Activated naive CD4-positive, alpha-beta T cell treated with anti-CD3 and anti-CD28 coated beads, Interleukin-2, amount 50 U/mL, for 24 hours (primary cell): ENCODE measurements around the gene MYADML2.
"Not testable (repeated sequence)": the region's sequence is repeated elsewhere in the genome, so short reads cannot be mapped to it uniquely, and the experiment has no call there.

Source experiments
- H3K27ac Mint-ChIP-seq: one replicate; pipeline ENCODE4 v1.8.0; 2021; ENCODE audit warnings: mild to moderate bottlenecking, mixed read lengths
- H3K27me3 Mint-ChIP-seq: one replicate; pipeline ENCODE4 v1.8.0; 2021; ENCODE audit warnings: mixed read lengths
- H3K36me3 Mint-ChIP-seq: one replicate; pipeline ENCODE4 v1.8.0; 2021; ENCODE audit warnings: mixed read lengths
- H3K4me1 Mint-ChIP-seq: one replicate; pipeline ENCODE4 v1.8.0; 2021; ENCODE audit warnings: mixed read lengths
- H3K4me3 Mint-ChIP-seq: one replicate; pipeline ENCODE4 v1.8.0; 2021; ENCODE audit warnings: mild to moderate bottlenecking, mixed read lengths
- H3K9me3 Mint-ChIP-seq: one replicate; pipeline ENCODE4 v1.8.0; 2021; ENCODE audit warnings: mixed read lengths

The MYADML2 gene

DNA sequence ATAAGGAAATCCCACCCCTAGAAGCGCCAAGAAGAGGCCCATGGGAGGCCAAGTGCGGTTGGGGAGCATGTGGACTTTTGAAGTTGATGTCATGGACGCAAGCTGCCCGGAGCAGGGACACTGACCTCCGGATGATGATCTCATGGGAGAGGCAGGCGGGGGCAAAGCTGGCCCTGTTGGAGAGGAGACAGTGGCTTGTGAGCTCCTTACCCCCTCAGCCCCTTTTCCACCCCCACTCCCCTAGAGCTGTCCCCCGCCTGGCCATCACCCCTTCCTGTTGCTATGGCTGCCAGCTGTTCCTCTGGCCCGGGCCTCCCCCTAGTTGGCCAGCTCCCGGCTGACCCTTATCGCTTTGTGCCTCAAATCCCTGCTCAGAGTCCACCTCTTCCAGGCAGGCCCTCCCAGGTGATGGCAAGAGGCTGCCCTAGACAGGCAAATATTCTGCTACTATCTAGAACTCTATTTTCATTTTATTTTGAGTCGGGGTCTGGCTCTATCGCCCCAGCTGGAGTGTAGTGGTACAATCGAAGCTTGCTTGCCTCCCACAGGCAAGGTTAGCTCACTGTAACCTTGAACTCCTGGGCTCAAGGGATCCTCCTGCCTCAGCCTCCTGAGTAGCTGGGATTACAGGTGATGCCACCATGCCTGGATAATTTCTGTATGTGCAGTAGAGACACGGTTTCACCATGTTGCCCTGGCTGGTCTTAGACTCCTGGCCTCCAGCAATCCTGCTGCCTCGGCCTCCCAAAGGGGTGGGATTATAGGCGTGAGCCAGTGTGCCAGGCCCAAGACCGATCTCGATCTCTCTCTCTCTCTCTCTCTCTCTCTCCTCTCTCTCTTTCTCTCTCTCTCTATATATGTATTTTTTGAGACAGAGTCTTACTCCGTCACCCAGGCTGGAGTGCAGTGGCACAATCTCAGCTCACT, 7.4 kb upstream of the MYADML2 start:
- Mint-ChIP-seq H3K4me1 (peaks cover 4% of the 10 kb centered on the region), H3K27ac (no peak overlapping the region), H3K4me3 (no peak overlapping the region), H3K9me3 (no peaks in the 10 kb centered on the region), H3K36me3 (no peaks in the 10 kb centered on the region), H3K27me3 (peaks cover 3% of the 10 kb centered on the region)

DNA sequence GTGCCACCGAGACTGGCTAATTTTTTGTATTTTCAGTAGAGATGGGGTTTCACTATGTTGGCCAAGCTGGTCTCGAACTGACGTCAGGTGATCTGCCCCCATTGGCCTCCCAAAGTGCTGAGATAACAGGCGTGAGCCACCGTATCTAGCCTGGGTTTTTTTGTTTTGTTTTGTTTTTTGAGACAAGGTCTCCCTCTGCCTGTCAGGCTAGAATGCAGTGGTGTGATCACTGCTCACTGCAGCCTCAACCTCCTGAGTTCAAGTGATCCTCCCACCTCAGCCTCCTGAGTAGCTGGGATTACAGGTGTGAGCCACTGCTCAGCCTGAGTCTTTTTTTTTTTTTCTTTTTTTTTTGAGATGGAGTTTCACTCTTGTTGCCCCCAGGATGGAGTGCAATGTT, 6.4 kb upstream of the MYADML2 start:
- not testable (repeated sequence) for H3K27me3 Mint-ChIP-seq, H3K9me3 Mint-ChIP-seq, H3K27ac Mint-ChIP-seq, H3K36me3 Mint-ChIP-seq, H3K4me3 Mint-ChIP-seq, H3K4me1 Mint-ChIP-seq

DNA sequence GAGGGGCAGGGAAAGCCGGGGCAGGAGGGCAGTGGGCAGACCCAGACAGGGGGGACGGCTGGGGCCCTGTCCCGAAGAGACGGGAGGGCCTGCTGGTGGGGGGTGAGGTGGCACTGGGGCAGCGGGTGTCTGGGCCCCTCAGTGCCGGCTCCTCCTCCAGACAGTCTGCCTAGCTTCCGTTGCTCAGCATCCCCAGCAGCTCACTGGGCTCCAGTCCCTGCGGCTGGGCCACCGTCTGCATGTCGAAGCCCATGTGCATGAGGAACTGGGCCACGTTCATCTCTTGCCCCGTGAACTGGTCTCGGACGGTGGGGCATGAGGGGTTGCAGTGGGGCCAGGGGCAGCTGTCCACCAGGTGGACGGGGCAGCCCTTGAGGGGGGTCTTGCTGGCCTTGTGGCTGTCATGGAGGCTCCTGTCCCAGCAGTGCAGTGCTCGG, 5.8 kb upstream of the MYADML2 start:
- no peaks in the 10 kb centered on the region for H3K36me3 Mint-ChIP-seq
- H3K4me1 Mint-ChIP-seq, result no peaks in the 10 kb centered on the region
- no peak overlapping the region for H3K4me3 Mint-ChIP-seq
- H3K9me3 Mint-ChIP-seq, result no peaks in the 10 kb centered on the region
- peaks cover 2% of the 10 kb centered on the region for H3K27me3 Mint-ChIP-seq
- H3K27ac Mint-ChIP-seq, result no peak overlapping the region

DNA sequence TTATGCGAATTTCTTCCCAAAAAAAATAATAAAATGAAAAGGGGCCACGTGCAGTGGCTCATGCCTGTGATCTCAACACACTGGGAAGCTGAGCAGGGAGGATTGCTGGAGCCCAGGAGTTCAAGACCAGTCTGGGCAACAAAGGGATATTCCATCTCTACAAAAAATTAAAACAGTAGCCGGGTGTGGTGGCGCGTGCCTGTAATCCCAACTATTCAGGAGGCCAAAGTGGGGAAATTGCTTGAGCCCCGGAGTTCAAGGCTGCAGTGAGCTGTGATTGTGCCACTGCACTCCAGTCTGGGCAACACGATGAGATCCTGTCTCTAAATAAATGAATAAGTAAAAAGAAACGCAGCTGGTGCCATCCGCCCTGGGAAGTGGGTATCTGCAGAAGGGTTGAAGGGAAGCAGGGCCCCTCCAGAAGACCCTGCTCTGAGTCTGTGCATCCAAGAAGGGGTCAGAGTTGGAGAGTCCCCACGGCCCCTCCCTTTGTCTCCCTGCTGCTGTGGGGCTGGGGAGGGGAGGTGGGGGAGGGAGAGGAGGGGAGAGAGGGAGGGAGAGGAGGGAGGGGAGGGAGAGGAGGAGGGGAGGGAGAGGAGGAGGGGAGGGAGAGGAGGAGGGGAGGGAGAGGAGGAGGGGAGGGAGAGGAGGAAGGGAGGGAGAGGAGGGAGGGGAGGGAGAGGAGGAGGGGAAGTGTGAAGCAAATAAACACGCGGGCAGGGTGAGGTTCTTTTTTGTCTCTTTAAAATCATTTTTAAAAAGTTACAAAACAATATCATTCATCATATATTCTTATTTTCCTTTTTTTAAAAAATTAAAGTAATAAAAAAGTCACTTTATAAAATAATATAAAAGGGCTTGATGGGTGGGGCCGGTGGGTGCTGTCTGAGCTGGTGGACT, 5.0 kb upstream of the MYADML2 start:
- Mint-ChIP-seq H3K4me3 (no peak overlapping the region), H3K27me3 (no peaks in the 10 kb centered on the region), H3K9me3 (no peaks in the 10 kb centered on the region), H3K27ac (no peak overlapping the region), H3K4me1 (no peaks in the 10 kb centered on the region), H3K36me3 (no peaks in the 10 kb centered on the region)

DNA sequence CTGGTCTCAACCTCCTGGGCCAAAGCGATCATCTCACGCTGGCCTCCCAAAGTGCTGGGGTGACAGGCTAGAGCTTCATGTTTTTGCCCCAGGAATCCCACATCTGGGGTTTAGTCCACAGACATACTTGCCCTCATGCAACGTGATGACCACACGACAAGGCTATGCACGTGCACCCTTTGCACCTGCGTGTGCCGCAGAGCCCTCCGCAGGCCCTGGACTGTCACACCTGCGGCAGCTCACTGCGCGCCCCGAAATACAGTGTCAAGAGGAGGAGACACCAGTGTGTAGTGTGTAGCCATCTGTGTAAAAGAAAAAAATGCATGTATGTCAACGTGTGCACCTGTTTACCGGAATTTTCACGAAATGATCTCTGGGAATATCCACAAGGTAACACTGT, 3.5 kb upstream of the MYADML2 start:
- H3K27me3 Mint-ChIP-seq, result no peaks in the 10 kb centered on the region
- no peak overlapping the region for H3K4me3 Mint-ChIP-seq
- no peaks in the 10 kb centered on the region for H3K9me3 Mint-ChIP-seq
- peak overlapping the region; percentile 35 for H3K27ac Mint-ChIP-seq
- H3K36me3 Mint-ChIP-seq, result no peaks in the 10 kb centered on the region
- H3K4me1 Mint-ChIP-seq, result no peaks in the 10 kb centered on the region

DNA sequence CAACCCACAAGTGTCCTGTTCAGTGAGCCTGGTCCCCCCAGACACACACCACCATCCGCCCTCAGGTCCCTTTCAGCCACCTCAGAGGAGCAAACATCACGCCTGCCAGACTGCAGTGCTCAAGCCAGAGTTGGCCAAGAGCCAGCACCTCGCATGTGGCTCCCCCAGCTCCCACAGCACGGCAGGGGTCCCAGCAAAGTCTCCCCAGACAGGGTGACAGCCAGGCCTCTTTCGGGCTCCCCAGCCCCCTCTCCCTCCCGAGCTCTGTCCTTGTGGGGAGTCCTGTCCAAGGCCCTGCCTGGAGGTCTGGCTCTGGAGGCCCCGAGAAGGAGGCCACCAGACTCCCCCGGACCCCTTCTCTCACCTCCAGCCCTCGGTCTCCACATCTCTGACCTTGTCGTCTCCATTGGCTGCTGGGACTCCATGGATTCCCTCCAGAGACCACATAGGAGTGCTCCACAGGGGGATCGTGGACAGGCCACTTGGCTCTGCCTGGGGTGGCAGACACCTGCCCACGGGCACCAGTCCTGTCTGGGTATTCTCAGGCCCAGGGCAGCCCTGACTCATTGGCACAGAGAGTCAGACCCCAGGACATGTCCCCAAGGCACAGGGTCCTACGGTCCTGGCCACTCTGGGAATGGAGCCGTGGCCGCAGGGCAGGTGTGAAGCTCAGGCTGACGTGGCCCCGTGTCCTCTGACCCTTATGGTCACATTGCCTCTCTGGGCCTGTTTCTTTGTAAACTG, 1.8 kb upstream of the MYADML2 start:
- Mint-ChIP-seq H3K36me3 (no peaks in the 10 kb centered on the region), H3K27ac (no peak overlapping the region), H3K9me3 (no peaks in the 10 kb centered on the region), H3K27me3 (no peaks in the 10 kb centered on the region), H3K4me1 (no peaks in the 10 kb centered on the region), H3K4me3 (no peak overlapping the region)

DNA sequence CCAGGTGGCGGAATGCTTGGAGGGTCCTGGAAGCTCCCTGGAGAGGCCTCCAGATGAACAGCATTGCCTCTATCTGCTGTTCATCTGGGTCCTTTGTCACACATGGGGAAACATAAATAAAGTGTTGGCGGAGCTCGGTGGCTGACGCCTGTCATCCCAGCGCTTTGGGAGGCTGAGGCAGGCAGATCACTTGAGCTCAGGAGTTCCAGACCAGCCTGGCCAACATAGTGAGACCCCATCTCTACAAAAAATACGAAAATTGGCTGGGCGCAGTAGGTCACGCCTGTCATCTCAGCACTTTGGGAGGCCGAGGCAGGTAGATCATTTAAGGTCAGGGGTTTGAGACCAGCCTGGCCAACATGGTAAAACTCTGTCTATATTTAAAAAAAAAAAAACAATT, 2.2 kb downstream of the MYADML2 start:
- no peaks in the 10 kb centered on the region for H3K36me3 Mint-ChIP-seq

DNA sequence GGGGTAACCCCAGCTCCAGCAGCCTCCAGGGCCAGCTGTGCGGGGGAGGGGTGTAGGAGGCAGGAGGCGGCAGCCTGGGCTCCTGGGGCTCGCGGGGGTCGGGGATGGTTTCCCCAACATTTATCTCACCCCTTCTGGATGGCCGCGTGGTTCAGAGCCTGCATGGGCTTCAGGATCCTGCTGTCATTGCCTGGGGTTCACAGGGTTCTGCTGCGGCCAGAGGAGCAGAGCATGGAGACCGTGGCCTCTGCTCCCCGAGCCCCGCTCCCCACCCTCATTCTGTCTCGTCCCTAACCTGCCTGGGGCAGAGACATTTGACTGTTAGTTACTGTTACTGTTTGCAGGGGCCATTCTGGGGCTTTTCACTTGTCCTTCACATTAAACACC, 4.9 kb downstream of the MYADML2 start:
- Mint-ChIP-seq H3K27ac (no peak overlapping the region), H3K36me3 (no peaks in the 10 kb centered on the region), H3K4me3 (no peak overlapping the region), H3K27me3 (no peaks in the 10 kb centered on the region), H3K9me3 (no peaks in the 10 kb centered on the region), H3K4me1 (peaks cover 6% of the 10 kb centered on the region)

More for the DNA sequence above, 2.2 kb downstream of the MYADML2 start:
- Mint-ChIP-seq H3K9me3 (no peaks in the 10 kb centered on the region), H3K27ac (no peak overlapping the region), H3K27me3 (no peaks in the 10 kb centered on the region), H3K4me3 (no peak overlapping the region), H3K4me1 (no peaks in the 10 kb centered on the region)

DNA sequence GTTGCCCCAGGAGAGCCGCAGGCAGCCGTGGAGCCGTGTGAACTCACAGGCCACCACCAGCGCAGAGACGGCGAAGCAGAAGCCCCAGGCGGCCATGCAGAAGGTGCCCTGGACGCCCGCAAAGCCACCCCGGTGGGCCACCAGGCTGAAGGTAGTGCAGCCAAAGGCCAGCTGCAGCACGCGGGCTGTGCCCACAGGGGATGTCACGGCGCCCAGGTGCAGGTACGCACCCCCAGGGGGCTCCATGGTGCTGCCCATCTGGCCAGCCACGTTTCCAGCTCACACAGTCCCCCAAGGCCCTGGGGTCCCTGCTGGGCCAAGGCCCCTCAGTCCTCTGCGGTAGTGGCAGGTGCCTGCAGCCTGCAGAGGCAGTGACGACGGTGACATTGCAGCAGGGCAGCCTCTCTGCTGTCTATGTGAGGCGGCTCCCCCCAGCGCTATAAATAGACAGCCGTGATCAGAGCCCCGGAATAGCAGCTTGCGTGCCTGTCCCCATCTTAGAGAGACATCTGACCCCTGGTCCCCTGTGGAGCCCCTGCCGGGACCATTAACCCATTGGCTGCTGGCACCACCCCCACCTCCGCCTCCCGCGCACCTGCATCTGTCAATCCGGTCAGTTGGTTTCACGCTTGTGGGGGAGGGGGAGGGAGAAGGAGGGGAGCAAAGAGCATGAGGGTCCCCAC, 5.4 kb downstream of the MYADML2 start:
- H3K27me3 Mint-ChIP-seq, result no peaks in the 10 kb centered on the region
- no peak overlapping the region for H3K4me3 Mint-ChIP-seq
- H3K27ac Mint-ChIP-seq, result no peak overlapping the region
- H3K9me3 Mint-ChIP-seq, result no peaks in the 10 kb centered on the region
- no peaks in the 10 kb centered on the region for H3K36me3 Mint-ChIP-seq
- H3K4me1 Mint-ChIP-seq, result peaks cover 6% of the 10 kb centered on the region

DNA sequence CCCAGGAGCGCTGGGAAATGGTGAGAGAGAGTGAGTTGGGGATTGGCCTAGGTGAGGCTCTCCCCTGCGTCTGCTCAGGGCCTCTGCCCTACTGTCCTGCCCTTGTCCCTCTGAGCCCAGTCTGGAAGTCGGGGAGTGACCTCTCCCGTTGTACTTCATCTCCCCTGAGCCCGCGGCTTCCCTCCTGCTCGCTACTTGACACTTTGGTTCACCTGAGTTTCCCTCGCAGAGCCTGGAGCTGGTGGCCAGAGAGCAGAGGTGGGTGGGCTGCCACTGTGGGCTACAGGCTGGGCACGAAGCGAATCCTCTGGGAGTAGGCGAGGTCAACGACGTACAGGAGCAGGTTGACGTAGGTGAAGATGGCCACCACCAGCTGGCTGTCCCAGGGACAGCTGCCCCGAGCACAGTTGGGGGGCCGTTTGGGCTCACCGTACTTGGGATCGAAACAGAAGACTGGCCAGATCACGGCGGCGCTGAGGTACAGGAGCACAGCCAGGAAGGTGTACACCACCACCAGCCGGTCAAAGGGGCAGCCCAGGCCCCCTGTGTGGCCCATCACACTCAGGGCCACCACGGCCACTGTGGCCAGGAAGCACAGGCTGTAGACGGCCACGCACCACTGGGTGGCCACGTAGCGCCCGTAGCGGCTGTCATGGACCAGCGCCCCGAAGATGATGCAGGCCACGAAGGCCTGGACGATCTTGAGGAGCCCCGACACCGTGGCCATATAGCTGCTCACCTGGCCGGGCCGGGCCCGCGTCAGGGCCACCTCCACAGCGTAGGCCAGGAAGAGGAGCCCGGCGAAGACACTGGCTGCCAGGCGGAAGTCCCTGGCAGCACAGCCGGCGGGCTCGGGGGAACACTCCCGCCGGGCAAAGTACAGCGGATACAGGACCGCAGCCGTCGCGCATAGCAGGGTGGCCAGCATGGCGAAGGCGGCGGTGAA, 6.2 kb downstream of the MYADML2 start:
- Mint-ChIP-seq H3K36me3 (no peaks in the 10 kb centered on the region), H3K4me3 (no peak overlapping the region), H3K9me3 (no peaks in the 10 kb centered on the region), H3K27ac (no peak overlapping the region), H3K27me3 (no peaks in the 10 kb centered on the region), H3K4me1 (peaks cover 9% of the 10 kb centered on the region)

DNA sequence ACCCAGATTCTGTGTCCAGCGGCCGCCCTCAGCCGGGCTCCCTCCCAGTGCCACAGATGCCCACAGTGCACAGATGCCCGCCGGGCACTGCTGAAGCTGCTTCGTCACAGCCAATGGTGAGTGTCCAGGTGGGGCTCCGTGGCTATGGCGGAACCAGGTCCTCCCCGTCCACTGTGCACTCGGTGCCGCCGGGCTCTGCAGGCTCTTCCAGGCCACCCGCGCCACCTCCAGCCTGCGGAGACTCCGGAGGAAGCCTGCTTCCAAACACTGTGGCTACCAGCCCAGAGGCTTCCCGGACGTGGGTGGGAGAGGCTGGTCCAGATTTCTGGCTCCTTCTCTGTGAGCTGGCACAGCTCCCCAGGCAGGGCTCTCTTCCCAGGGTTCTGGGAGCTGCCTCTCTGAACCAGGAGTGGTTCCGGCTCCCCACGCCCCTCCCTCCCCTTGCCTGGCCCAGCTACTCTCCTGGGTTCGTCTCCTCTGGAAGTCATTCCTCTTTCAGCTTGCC, 7.1 kb downstream of the MYADML2 start:
- Mint-ChIP-seq H3K36me3 (peaks cover under 1% of the 10 kb centered on the region), H3K4me3 (no peak overlapping the region), H3K27ac (no peak overlapping the region), H3K4me1 (peaks cover 12% of the 10 kb centered on the region), H3K9me3 (no peaks in the 10 kb centered on the region), H3K27me3 (no peaks in the 10 kb centered on the region)

DNA sequence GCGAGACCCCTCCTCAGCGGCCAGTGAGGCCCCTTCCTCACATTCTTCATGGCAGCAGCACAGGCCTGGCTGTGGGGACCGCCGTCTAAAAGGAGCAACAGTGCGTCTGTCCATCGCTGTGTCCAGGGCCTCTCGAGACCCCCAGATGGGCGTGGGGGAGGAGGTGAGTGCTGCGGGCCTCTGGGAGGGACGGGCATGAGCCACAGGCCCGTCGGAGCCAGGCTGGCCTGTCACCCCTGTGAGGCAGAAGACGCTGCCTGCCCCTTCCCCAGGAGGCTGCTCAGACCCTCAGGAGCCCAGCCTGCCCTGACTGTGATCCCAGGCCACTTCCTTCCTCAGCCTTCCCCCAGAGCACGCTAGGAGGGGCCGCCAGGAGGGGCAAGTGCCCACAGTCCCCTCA, 7.8 kb downstream of the MYADML2 start:
- H3K9me3 Mint-ChIP-seq, result no peaks in the 10 kb centered on the region
- no peak overlapping the region for H3K27ac Mint-ChIP-seq
- H3K36me3 Mint-ChIP-seq, result peaks cover 2% of the 10 kb centered on the region
- no peaks in the 10 kb centered on the region for H3K27me3 Mint-ChIP-seq
- H3K4me3 Mint-ChIP-seq, result no peak overlapping the region
- peaks cover 12% of the 10 kb centered on the region for H3K4me1 Mint-ChIP-seq

DNA sequence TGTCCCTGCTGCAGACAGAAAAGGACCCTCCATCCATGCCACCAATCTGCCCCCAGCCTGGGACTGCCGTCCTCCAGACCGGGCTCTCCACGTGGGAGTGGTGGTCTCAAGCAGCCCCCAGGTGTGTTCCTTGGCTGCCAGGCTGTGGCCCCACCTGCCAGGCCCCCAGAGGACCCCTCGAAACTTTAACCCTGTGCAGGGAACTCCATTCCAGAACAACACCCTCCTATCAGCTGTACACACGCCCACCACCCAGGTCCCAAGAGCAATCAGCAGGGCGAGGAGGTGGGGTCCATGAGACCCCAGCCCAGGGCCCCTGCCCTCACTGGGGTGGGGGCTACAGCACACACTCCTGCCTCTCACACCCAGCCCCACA, 11.3 kb downstream of the MYADML2 start:
- H3K4me3 Mint-ChIP-seq, result peak overlapping the region; percentile 88

More for the DNA sequence above, 11.3 kb downstream of the MYADML2 start:
- H3K4me1 Mint-ChIP-seq, result peaks cover 12% of the 10 kb centered on the region
- peak overlapping the region; percentile 46 for H3K27ac Mint-ChIP-seq
- peaks cover 3% of the 10 kb centered on the region for H3K27me3 Mint-ChIP-seq
- H3K9me3 Mint-ChIP-seq, result no peaks in the 10 kb centered on the region
- H3K36me3 Mint-ChIP-seq, result peaks cover 2% of the 10 kb centered on the region
